Lung (tissue), 12 donors: ENCODE measurements around the gene MYO18B. TPM values are rescaled to one million over a fixed set of nuclear protein-coding genes. Genes with fewer than 3 reads are reported as not detected.

Source experiments
- ATAC-seq: fragments of 200-7000 bp; cut with Tn5 transposase; one replicate; pipeline ENCODE4 v1.9.1; 2020; ENCODE audit warnings: moderate number of reproducible peaks; ENCODE audit not compliant: insufficient read depth, low FRiP score
- DNase-seq, 3 donors: peaks; one replicate each; pipeline ENCODE4 v3.0.0-alpha.2; 2013 to 2017
- H3K27ac ChIP-seq, 2 donors: one replicate each; pipeline ENCODE4 v1.5.1; 2013; ENCODE audit warnings: mild to moderate bottlenecking in 2 of 2, moderate library complexity in 2 of 2, control low read depth in 1 of 2, inconsistent platforms in 1 of 2, low read depth in 1 of 2, low read length in 1 of 2
- H3K27me3 ChIP-seq, 3 donors: one replicate each; pipeline ENCODE4 v1.5.1; 2013; ENCODE audit warnings: low read length in 2 of 3; ENCODE audit not compliant: control insufficient read depth in 3 of 3, insufficient read depth in 3 of 3
- H3K36me3 ChIP-seq, 4 donors: one replicate each; pipeline ENCODE4 v1.5.1; 2013; ENCODE audit warnings: low read length in 4 of 4, mild to moderate bottlenecking in 1 of 4, moderate library complexity in 1 of 4; ENCODE audit not compliant: control insufficient read depth in 4 of 4, insufficient read depth in 4 of 4
- H3K4me1 ChIP-seq, 5 donors: one replicate each; pipeline ENCODE4 v1.5.1; 2013; ENCODE audit warnings: low read length in 5 of 5, mild to moderate bottlenecking in 2 of 5, moderate library complexity in 1 of 5; ENCODE audit not compliant: control insufficient read depth in 5 of 5, insufficient read depth in 5 of 5
- H3K4me3 ChIP-seq: one replicate; pipeline ENCODE4 v1.5.1; 2013; ENCODE audit warnings: mild to moderate bottlenecking, control low read depth, moderate library complexity
- H3K9ac ChIP-seq, 2 donors: one replicate each; pipeline ENCODE4 v1.5.1; 2013; ENCODE audit warnings: low read length in 2 of 2, control low read depth in 1 of 2; ENCODE audit not compliant: insufficient read depth in 1 of 2
- H3K9me3 ChIP-seq, 4 donors: one replicate each; pipeline ENCODE4 v1.5.1; 2013; ENCODE audit warnings: low read length in 3 of 4, mild to moderate bottlenecking in 1 of 4, moderate library complexity in 1 of 4; ENCODE audit not compliant: control insufficient read depth in 4 of 4, insufficient read depth in 3 of 4
- CTCF ChIP-seq: IDR thresholded peaks from 2 replicates; pipeline ENCODE4 v1.5.1; 2012; ENCODE audit warnings: mild to moderate bottlenecking; ENCODE audit errors: control extremely low read depth, extremely low read depth
- WGBS, 2 donors: extraction: QIAGEN DNeasy Blood & Tissue Kit; methylation state at CpG; one replicate each; pipeline ENCODE4 v1.1.7; 2013; 5-methylcytosine and 5-hydroxymethylcytosine counted together
- polyA plus RNA-seq, 2 donors: library from polyadenylated mRNA; stranded (reverse); fragments of 200-250 nt; gene quantifications; one replicate each; pipeline ENCODE4 v1.2.1, GENCODE V29; 2013
- total RNA-seq, 2 donors: library from RNA; depleted of rRNA in 1 of 2; stranded (reverse); fragments of >200 nt in 1 of 2; gene quantifications; one replicate each; pipeline ENCODE4 v1.2.1, GENCODE V29; 2014 to 2021
- donor health status: control.
- donor health status: control.
- donor health status: Bipolar disorder and iron deficiency.
- donor health status: healthy.
- donor health status: DM: yes; HTN: yes; CAD: no.

The MYO18B gene
- total and polyA plus RNA-seq, 4 donors: 0.02 to 0.71 (median 0.07) TPM

- DNase-seq (no peak), ATAC-seq (no peak)
- H3K9me3 ChIP-seq: no peaks in the 10 kb centered on the region
- H3K36me3 ChIP-seq: peaks cover 0 to 11% (median 0%) of the 10 kb centered on the region in 4 donors
- no peak overlapping the region for H3K4me3 ChIP-seq
- H3K9ac ChIP-seq: no peak overlapping the region
- peaks cover 0 to 7% (median 6%) of the 10 kb centered on the region in 3 donors for H3K27me3 ChIP-seq
- H3K4me1 ChIP-seq: no peaks in the 10 kb centered on the region
- no peak for TF ChIP-seq CTCF
- no peak overlapping the region for H3K27ac ChIP-seq
- WGBS, 2 donors: 67 to 74% methylated on average over 8 of the region's 8 CpGs
Measured at GRCh38 chr22:25881210-25881755, 139.3 kb downstream of the MYO18B start.

GRCh38 chr22:25882360-25882759, 140.4 kb downstream of the MYO18B start:
- Histone ChIP-seq H3K4me1 (no peaks in the 10 kb centered on the region), H3K4me3 (no peak overlapping the region), H3K9ac (no peak overlapping the region), H3K36me3 (peaks cover 0 to 11% (median 0%) of the 10 kb centered on the region in 4 donors), H3K9me3 (no peaks in the 10 kb centered on the region), H3K27ac (no peak overlapping the region), H3K27me3 (peaks cover 0 to 6% (median 6%) of the 10 kb centered on the region in 3 donors)
- ATAC-seq: no peak
- 57 to 70% methylated on average over 2 of the region's 2 CpGs for WGBS, 2 donors
- no peak for DNase-seq
- no peak for TF ChIP-seq CTCF

- H3K4me3 ChIP-seq: no peak overlapping the region
- DNase-seq (peak in 1 of 3 donors; percentile 33), ATAC-seq (no peak)
- no peak for TF ChIP-seq CTCF
- H3K36me3 ChIP-seq: peaks cover 0 to 7% (median 0%) of the 10 kb centered on the region in 4 donors
- H3K9me3 ChIP-seq: no peaks in the 10 kb centered on the region
- WGBS, 2 donors: 22 to 26% methylated on average over 5 of the region's 5 CpGs
- no peak overlapping the region for H3K9ac ChIP-seq
- peaks cover 0 to 8% (median 7%) of the 10 kb centered on the region in 3 donors for H3K27me3 ChIP-seq
- no peak overlapping the region for H3K27ac ChIP-seq
- no peaks in the 10 kb centered on the region for H3K4me1 ChIP-seq
Measured at GRCh38 chr22:25883482-25884033, 141.6 kb downstream of the MYO18B start.
